Adrenal gland (tissue), 5 donors: ENCODE measurements around the gene RTP2.

Source experiments
- CTCF ChIP-seq, 6 experiments: fragments of 450-650 bp in 4 of 6; fragments of 200-600 bp in 2 of 6; sonication (generic) in 1 of 6; IDR thresholded peaks; 1 replicate in 5 of 6; 2 replicates in 1 of 6; pipeline versions ENCODE4 v1.5.1 to v1.8.0; 2016 to 2021; ENCODE audit warnings: antibody characterized with exemption in 6 of 6, mild to moderate bottlenecking in 2 of 6, moderate library complexity in 1 of 6
- POLR2A ChIP-seq, 2 donors: fragments of 450-650 bp; IDR thresholded peaks; one replicate each; pipeline ENCODE4 v1.6.1; 2017; ENCODE audit warnings: antibody characterized with exemption in 2 of 2, mild to moderate bottlenecking in 2 of 2, moderate library complexity in 1 of 2
- donor health status: DM: no; HTN: no; CAD: no.

GRCh38 chr3:187736418-187736871 is 34.1 kb upstream of the RTP2 start:
- peak; percentile 5 to 62 for TF ChIP-seq POLR2A (IDR thresholded peaks at IDR 0.05)
- no peak for TF ChIP-seq CTCF (IDR thresholded peaks at IDR 0.05)
